Ishikawa (cell line): ENCODE data around the gene ATP10B.

Experiments
- CREB1 ChIP-seq: IDR thresholded peaks from 2 replicates; pipeline ENCODE4 v1.6.1; 2012; ENCODE audit warnings: low read depth
- EP300 ChIP-seq: IDR thresholded peaks from 2 replicates; pipeline ENCODE4 v1.6.1; 2012; ENCODE audit warnings: borderline replicate concordance
- FOXM1 ChIP-seq: IDR thresholded peaks from 2 replicates; pipeline ENCODE4 v1.6.1; 2012; ENCODE audit warnings: low read depth, borderline replicate concordance
- RAD21 ChIP-seq: IDR thresholded peaks from 2 replicates; pipeline ENCODE4 v1.6.1; 2012; ENCODE audit warnings: low read depth
- REST ChIP-seq: IDR thresholded peaks from 2 replicates; pipeline ENCODE4 v1.6.1; 2012; ENCODE audit warnings: low read depth, mild to moderate bottlenecking
- TAF1 ChIP-seq: IDR thresholded peaks from 2 replicates; pipeline ENCODE4 v1.6.1; 2012; ENCODE audit warnings: low read depth, mild to moderate bottlenecking
- TEAD4 ChIP-seq: IDR thresholded peaks from 2 replicates; pipeline ENCODE4 v1.6.1; 2012
- USF1 ChIP-seq: IDR thresholded peaks from 2 replicates; pipeline ENCODE4 v1.6.1; 2012
- YY1 ChIP-seq: IDR thresholded peaks from 2 replicates; pipeline ENCODE4 v1.6.1; 2012; ENCODE audit warnings: low read depth
- ZBTB7A ChIP-seq: IDR thresholded peaks from 2 replicates; pipeline ENCODE4 v1.6.1; 2012; ENCODE audit warnings: low read depth
- TF ChIP-seq, protein P1 (sequence below): IDR thresholded peaks from 2 replicates; pipeline ENCODE4 v1.6.1; 2012

GRCh38 chr5:160703547-160704189 is 148.3 kb downstream of the ATP10B start:
- TF ChIP-seq USF1 (no peak), CREB1 (no peak), TEAD4 (no peak), EP300 (no peak), TAF1 (no peak), FOXM1 (no peak), YY1 (no peak), ZBTB7A (no peak), RAD21 (no peak), REST (no peak)
- TF ChIP-seq, protein P1, sequence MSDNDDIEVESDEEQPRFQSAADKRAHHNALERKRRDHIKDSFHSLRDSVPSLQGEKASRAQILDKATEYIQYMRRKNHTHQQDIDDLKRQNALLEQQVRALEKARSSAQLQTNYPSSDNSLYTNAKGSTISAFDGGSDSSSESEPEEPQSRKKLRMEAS: no peak
